ENCODE measurements around the gene NFATC1. TPM values are rescaled to one million over a fixed set of nuclear protein-coding genes. Genes with fewer than 3 reads are reported as not detected.

NFATC1 gene
- polyA plus RNA-seq, 2 of the 4 experiments (the other 2 are of a cell fraction): 0.52 to 1.7 TPM

GRCh38 chr18:79574938-79575525 lies 179.3 kb downstream of the NFATC1 start:
- no peak overlapping the region for H3K27ac ChIP-seq
- peaks cover 9% of the 10 kb centered on the region; the same call in 2 of the 3 replicates for H3K9me3 ChIP-seq
- 46% methylated on average over 5 of the region's 17 CpGs for WGBS (ENCODE audit: missing lambda C conversion rate)
- CTCF ChIA-PET: no interaction called here
- no peak for TF ChIP-seq BHLHE40 (IDR thresholded peaks at IDR 0.05; ENCODE audit: low read depth, low read length)
- no peak for TF ChIP-seq MAFK (IDR thresholded peaks at IDR 0.05; ENCODE audit: partially characterized antibody)
- TF ChIP-seq NPAS2 (CRISPR knock-in tag; IDR thresholded peaks at IDR 0.05; ENCODE audit: borderline replicate concordance): no peak
- no peak for TF ChIP-seq HOXA7 (CRISPR knock-in tag; IDR thresholded peaks at IDR 0.05)
- TF ChIP-seq MYC (IDR thresholded peaks at IDR 0.05; ENCODE audit: borderline replicate concordance, low read length): no peak
- no peak for TF ChIP-seq FOSL2 (IDR thresholded peaks at IDR 0.05)
- no peak for TF ChIP-seq FOSL2 (CRISPR knock-in tag; IDR thresholded peaks at IDR 0.05)
- no peak for TF ChIP-seq MAX (IDR thresholded peaks at IDR 0.05)
- no peak for TF ChIP-seq JUN (IDR thresholded peaks at IDR 0.05)
- no peak for TF ChIP-seq TFCP2L1 (CRISPR knock-in tag; IDR thresholded peaks at IDR 0.05)
- TF ChIP-seq RAD21 (conservative IDR thresholded peaks at IDR 0.05 in 1 of 2, IDR thresholded peaks at IDR 0.05 in 1 of 2): no peak
- no peak for TF ChIP-seq USF2 (IDR thresholded peaks at IDR 0.05)
- no peak for TF ChIP-seq FOSB (CRISPR knock-in tag; IDR thresholded peaks at IDR 0.05)
- TF ChIP-seq ZSCAN20 (CRISPR knock-in tag; IDR thresholded peaks at IDR 0.05): no peak
- TF ChIP-seq RNF2 (IDR thresholded peaks at IDR 0.05; ENCODE audit: borderline replicate concordance, low read depth): no peak
- TF ChIP-seq HOXB13 (CRISPR knock-in tag; IDR thresholded peaks at IDR 0.05; ENCODE audit: low read depth): no peak
- no peak for TF ChIP-seq POLR2A (IDR thresholded peaks at IDR 0.05; ENCODE audit: low read length)
- no peak for TF ChIP-seq TP53 (CRISPR knock-in tag; IDR thresholded peaks at IDR 0.05)
- no peak for TF ChIP-seq ATOH8 (CRISPR knock-in tag; IDR thresholded peaks at IDR 0.05; ENCODE audit: low read depth)
- TF ChIP-seq MAZ (IDR thresholded peaks at IDR 0.05; ENCODE audit: borderline replicate concordance, low read depth, low read length): no peak
- no peak for TF ChIP-seq HMGXB4 (CRISPR knock-in tag; IDR thresholded peaks at IDR 0.05; ENCODE audit: borderline replicate concordance)
- no peak for FAIRE-seq
- POLR2A ChIA-PET: no interaction called here
- H3K4me2 ChIP-seq: no peak overlapping the region
- no peak overlapping the region for H3K4me3 ChIP-seq
- H3K4me1 ChIP-seq: no peaks in the 10 kb centered on the region; the same call in 2 of the 3 replicates
- no peak for ATAC-seq
- no peak for DNase-seq (ENCODE audit: low read depth in 1 of 2, low spot score in 1 of 2)

GRCh38 chr18:79575891-79576685 lies 180.4 kb downstream of the NFATC1 start:
- CTCF ChIA-PET: no interaction called here
- Histone ChIP-seq H3K4me1 (no peaks in the 10 kb centered on the region; the same call in 2 of the 3 replicates), H3K4me2 (no peak overlapping the region), H3K9me3 (peaks cover 9% of the 10 kb centered on the region; the same call in 2 of the 3 replicates), H3K27ac (no peak overlapping the region), H3K4me3 (no peak overlapping the region)
- FAIRE-seq (no peak), ATAC-seq (no peak), DNase-seq (ENCODE audit: low read depth in 1 of 2, low spot score in 1 of 2) (no peak)
- 59% methylated on average over 26 of the region's 44 CpGs for WGBS (ENCODE audit: missing lambda C conversion rate)
- POLR2A ChIA-PET: no interaction called here
- TF ChIP-seq KDM1A (IDR thresholded peaks at IDR 0.05; ENCODE audit: low read depth) (no peak), REST (IDR thresholded peaks at IDR 0.05) (no peak), HMGXB4 (CRISPR knock-in tag; IDR thresholded peaks at IDR 0.05; ENCODE audit: borderline replicate concordance) (no peak), RARB (CRISPR knock-in tag; IDR thresholded peaks at IDR 0.05) (no peak), CHD2 (IDR thresholded peaks at IDR 0.05; ENCODE audit: low read length, partially characterized antibody) (no peak), GATA3 (IDR thresholded peaks at IDR 0.05; ENCODE audit: borderline replicate concordance) (no peak), CHD4 (IDR thresholded peaks at IDR 0.05; ENCODE audit: borderline replicate concordance) (no peak), CBX8 (IDR thresholded peaks at IDR 0.05) (no peak), FOXS1 (CRISPR knock-in tag; IDR thresholded peaks at IDR 0.05) (no peak)
